HEK293 (cell line): ENCODE measurements around the gene RNF144B.

ENCODE experiments used
- CTCF ChIA-PET: fragments of 350-600 bp; formaldehyde crosslinking; extraction: SDS; loops from one replicate; lab custom pipeline; 2021; ENCODE audit warnings: antibody characterized with exemption; lab: Yijun Ruan, JAX
- POLR2A ChIA-PET: fragments of 300-600 bp; formaldehyde crosslinking; extraction: SDS; loops from one replicate; lab custom pipeline; 2020; ENCODE audit warnings: antibody characterized with exemption, inconsistent platforms; lab: Yijun Ruan, JAX
- H3K27ac ChIP-seq: fragments of 200-500 bp; sonication (Bioruptor generic); 2 replicates; pipeline ENCODE4 v1.5.1; 2014; ENCODE audit warnings: low read depth, low read length, control low read depth, inconsistent platforms; ENCODE audit errors: extremely low read depth
- H3K36me3 ChIP-seq, 2 experiments: fragments of 200-500 bp in 1 of 2; sonication (Bioruptor generic) in 1 of 2; 1 replicate in 1 of 2; 2 replicates in 1 of 2; pipeline ENCODE4 v1.5.1; 2014 to 2017; ENCODE audit warnings: inconsistent platforms in 2 of 2, low read length in 2 of 2; ENCODE audit not compliant: control insufficient read depth in 2 of 2, insufficient read depth in 1 of 2
- H3K4me1 ChIP-seq: fragments of 200-500 bp; sonication (Bioruptor generic); 2 replicates; pipeline ENCODE4 v1.5.1; 2014; ENCODE audit warnings: mild to moderate bottlenecking, low read length, inconsistent platforms; ENCODE audit not compliant: control insufficient read depth, insufficient read depth
- H3K4me3 ChIP-seq: 2 replicates; pipeline ENCODE4 v1.5.1; 2011; ENCODE audit warnings: low read depth, mild to moderate bottlenecking, control low read depth, low read length, moderate library complexity
- H3K9me3 ChIP-seq: fragments of 200-500 bp; sonication (Bioruptor generic); 2 replicates; pipeline ENCODE4 v1.5.1; 2014; ENCODE audit warnings: low read depth, low read length, inconsistent platforms; ENCODE audit not compliant: control insufficient read depth, insufficient read depth
- BCL11B ChIP-seq: fragments of 450-650 bp; formaldehyde crosslinking; IDR thresholded peaks from 2 replicates; pipeline ENCODE4 v1.5.1; 2016; ENCODE audit warnings: low read depth, missing biosample characterization, missing genetic modification characterization
- EGR2 ChIP-seq: fragments of 450-650 bp; formaldehyde crosslinking; IDR thresholded peaks from 2 replicates; pipeline ENCODE4 v1.5.1; 2016; ENCODE audit warnings: low read depth, missing biosample characterization, missing genetic modification characterization
- GFI1B ChIP-seq: fragments of 450-650 bp; formaldehyde crosslinking; IDR thresholded peaks from 2 replicates; pipeline ENCODE4 v1.5.1; 2016; ENCODE audit warnings: missing biosample characterization, missing genetic modification characterization
- GLIS2 ChIP-seq: fragments of 450-650 bp; formaldehyde crosslinking; IDR thresholded peaks from 2 replicates; pipeline ENCODE4 v1.5.1; 2016; ENCODE audit warnings: missing biosample characterization, missing genetic modification characterization
- SCRT2 ChIP-seq: fragments of 450-650 bp; formaldehyde crosslinking; IDR thresholded peaks from 2 replicates; pipeline ENCODE4 v1.5.1; 2016; ENCODE audit warnings: missing biosample characterization, missing genetic modification characterization
- ZBTB1 ChIP-seq: fragments of 450-650 bp; formaldehyde crosslinking; IDR thresholded peaks from 2 replicates; pipeline ENCODE4 v1.5.1; 2016; ENCODE audit warnings: missing biosample characterization, missing genetic modification characterization
- ZFP3 ChIP-seq: fragments of 450-650 bp; formaldehyde crosslinking; IDR thresholded peaks from 2 replicates; pipeline ENCODE4 v1.5.1; 2016; ENCODE audit warnings: low read depth, missing biosample characterization, missing genetic modification characterization
- ZNF133 ChIP-seq: fragments of 450-650 bp; formaldehyde crosslinking; IDR thresholded peaks from 2 replicates; pipeline ENCODE4 v1.5.1; 2016; ENCODE audit warnings: missing biosample characterization, missing genetic modification characterization
- ZNF202 ChIP-seq: fragments of 450-650 bp; formaldehyde crosslinking; IDR thresholded peaks from 2 replicates; pipeline ENCODE4 v1.5.1; 2016; ENCODE audit warnings: missing biosample characterization, missing genetic modification characterization, borderline replicate concordance
- ZNF335 ChIP-seq: fragments of 450-650 bp; formaldehyde crosslinking; conservative IDR thresholded peaks from 2 replicates; pipeline ENCODE4 v1.5.1; 2016; ENCODE audit warnings: missing biosample characterization, missing genetic modification characterization
- ZNF433 ChIP-seq: fragments of 450-650 bp; formaldehyde crosslinking; IDR thresholded peaks from 2 replicates; pipeline ENCODE4 v1.5.1; 2016; ENCODE audit warnings: missing biosample characterization, missing genetic modification characterization, low read depth
- ZNF561 ChIP-seq: fragments of 450-650 bp; IDR thresholded peaks from 2 replicates; pipeline ENCODE4 v1.5.1; 2018; ENCODE audit warnings: missing biosample characterization, missing genetic modification characterization, borderline replicate concordance
- ZNF626 ChIP-seq: fragments of 450-650 bp; sonication (Bioruptor Pico); formaldehyde crosslinking; IDR thresholded peaks from 2 replicates; pipeline ENCODE4 v1.5.1; 2018; ENCODE audit warnings: missing biosample characterization, missing genetic modification characterization, inconsistent platforms
- ZNF791 ChIP-seq: fragments of 450-650 bp; formaldehyde crosslinking; IDR thresholded peaks from 2 replicates; pipeline ENCODE4 v1.5.1; 2016; ENCODE audit warnings: missing biosample characterization, missing genetic modification characterization
- TF ChIP-seq, protein P1 (sequence below): fragments of 450-650 bp; formaldehyde crosslinking; IDR thresholded peaks from 2 replicates; pipeline ENCODE4 v1.5.1; 2016; ENCODE audit warnings: missing biosample characterization, missing genetic modification characterization
- TF ChIP-seq, protein P2 (sequence below): fragments of 450-650 bp; formaldehyde crosslinking; IDR thresholded peaks from 2 replicates; pipeline ENCODE4 v1.5.1; 2016; ENCODE audit warnings: missing biosample characterization, missing genetic modification characterization, borderline replicate concordance
- TF ChIP-seq, protein P3 (sequence below): fragments of 450-650 bp; formaldehyde crosslinking; conservative IDR thresholded peaks from 2 replicates; pipeline ENCODE4 v1.5.1; 2016; ENCODE audit warnings: low read depth, missing biosample characterization, missing genetic modification characterization
- TF ChIP-seq, protein P4 (sequence below): fragments of 450-650 bp; formaldehyde crosslinking; conservative IDR thresholded peaks from 2 replicates; pipeline ENCODE4 v1.5.1; 2016; ENCODE audit warnings: low read depth, missing biosample characterization, missing genetic modification characterization
- TF ChIP-seq, protein P5 (sequence below): fragments of 450-650 bp; formaldehyde crosslinking; IDR thresholded peaks from 2 replicates; pipeline ENCODE4 v1.5.1; 2016; ENCODE audit warnings: missing biosample characterization, missing genetic modification characterization, low read depth

RNF144B gene

DNA sequence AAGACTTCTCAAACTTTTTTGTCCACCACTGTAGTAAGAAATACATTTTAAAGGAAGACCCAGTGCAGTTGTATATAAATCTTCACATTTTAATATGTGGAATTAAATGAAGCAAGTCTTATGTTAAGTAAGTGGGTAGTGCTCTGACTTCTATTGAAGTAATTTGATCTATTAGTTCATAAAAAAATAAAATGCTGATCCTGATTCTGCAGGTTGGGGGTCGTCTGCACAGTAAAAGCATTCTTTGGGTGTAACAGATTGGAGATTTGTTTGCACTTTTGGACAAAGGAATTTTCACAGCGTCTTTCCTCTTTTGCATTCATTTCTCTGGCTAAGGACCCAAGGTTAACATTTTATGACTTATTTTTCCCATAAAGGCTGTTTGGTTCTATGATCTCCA lies 106.8 kb downstream of the RNF144B start:
- no peak overlapping the region for H3K4me3 ChIP-seq
- TF ChIP-seq EGR2 (no peak), ZNF626 (tag by site-specific recombination) (no peak), ZNF335 (tag by site-specific recombination) (no peak), BCL11B (tag by site-specific recombination) (no peak), ZFP3 (tag by site-specific recombination) (no peak), ZNF791 (tag by site-specific recombination) (no peak), ZNF561 (tag by site-specific recombination) (no peak), ZNF202 (tag by site-specific recombination) (no peak), ZNF433 (no peak)
- TF ChIP-seq, protein P1, sequence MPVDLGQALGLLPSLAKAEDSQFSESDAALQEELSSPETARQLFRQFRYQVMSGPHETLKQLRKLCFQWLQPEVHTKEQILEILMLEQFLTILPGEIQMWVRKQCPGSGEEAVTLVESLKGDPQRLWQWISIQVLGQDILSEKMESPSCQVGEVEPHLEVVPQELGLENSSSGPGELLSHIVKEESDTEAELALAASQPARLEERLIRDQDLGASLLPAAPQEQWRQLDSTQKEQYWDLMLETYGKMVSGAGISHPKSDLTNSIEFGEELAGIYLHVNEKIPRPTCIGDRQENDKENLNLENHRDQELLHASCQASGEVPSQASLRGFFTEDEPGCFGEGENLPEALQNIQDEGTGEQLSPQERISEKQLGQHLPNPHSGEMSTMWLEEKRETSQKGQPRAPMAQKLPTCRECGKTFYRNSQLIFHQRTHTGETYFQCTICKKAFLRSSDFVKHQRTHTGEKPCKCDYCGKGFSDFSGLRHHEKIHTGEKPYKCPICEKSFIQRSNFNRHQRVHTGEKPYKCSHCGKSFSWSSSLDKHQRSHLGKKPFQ = no peak
- TF ChIP-seq, all 188 proteins: peak for 0
- ChIA-PET CTCF (interaction anchor here (0.5 to 2.2 kb wide), 2 partner anchors 10 to 170 kb away, joined by 3 to 11 read pairs; no protein-coding TSS in a partner anchor), POLR2A (no interaction called here)
- H3K36me3 ChIP-seq = no peaks in the 10 kb centered on the region
- H3K27ac ChIP-seq = no peak overlapping the region
- no peaks in the 10 kb centered on the region for H3K4me1 ChIP-seq
- no peaks in the 10 kb centered on the region for H3K9me3 ChIP-seq

DNA sequence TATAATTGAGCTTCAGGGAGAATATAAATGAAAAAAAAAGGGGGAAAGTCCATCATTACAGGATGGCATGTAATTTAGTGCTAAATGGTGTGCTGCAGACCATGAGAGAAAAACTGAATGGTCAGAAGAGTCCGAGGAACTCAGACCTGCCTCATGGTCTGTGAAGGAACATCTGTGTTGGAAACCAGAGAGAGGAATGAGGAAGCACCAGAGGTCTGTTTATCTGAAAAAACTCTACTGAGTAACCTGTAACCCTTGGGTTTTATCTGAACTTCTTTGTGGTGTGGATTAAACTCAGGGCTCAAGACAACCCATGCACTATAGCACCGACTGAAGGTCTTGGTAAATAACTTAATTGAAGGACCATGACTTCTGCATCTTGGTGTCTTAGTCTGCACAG lies 108.1 kb downstream of the RNF144B start:
- no peak overlapping the region for H3K4me3 ChIP-seq

DNA sequence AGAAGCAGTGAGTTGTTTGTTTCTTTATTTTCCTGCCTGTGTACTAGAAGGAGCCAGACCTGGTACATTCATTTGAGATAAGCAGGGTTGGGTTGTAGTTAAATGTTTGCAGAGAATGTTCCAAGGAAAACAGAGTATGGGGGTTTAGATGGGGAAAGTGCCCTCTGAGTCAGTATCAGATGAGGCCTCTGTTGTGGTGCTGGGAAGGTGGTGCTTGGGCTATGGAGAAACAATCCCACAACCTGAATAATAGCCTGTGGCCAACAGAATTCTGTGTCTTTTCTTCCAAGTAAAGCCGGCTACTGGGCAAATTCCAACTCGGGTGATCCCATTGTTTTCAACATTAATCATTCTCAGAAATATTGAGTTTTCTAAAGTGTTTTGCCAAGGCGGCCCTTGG lies 109.3 kb downstream of the RNF144B start:
- Histone ChIP-seq H3K9me3 (no peaks in the 10 kb centered on the region), H3K36me3 (no peaks in the 10 kb centered on the region), H3K27ac (no peak overlapping the region), H3K4me1 (no peaks in the 10 kb centered on the region), H3K4me3 (no peak overlapping the region)
- ChIA-PET CTCF (no interaction called here), POLR2A (no interaction called here)
- TF ChIP-seq, protein P2, sequence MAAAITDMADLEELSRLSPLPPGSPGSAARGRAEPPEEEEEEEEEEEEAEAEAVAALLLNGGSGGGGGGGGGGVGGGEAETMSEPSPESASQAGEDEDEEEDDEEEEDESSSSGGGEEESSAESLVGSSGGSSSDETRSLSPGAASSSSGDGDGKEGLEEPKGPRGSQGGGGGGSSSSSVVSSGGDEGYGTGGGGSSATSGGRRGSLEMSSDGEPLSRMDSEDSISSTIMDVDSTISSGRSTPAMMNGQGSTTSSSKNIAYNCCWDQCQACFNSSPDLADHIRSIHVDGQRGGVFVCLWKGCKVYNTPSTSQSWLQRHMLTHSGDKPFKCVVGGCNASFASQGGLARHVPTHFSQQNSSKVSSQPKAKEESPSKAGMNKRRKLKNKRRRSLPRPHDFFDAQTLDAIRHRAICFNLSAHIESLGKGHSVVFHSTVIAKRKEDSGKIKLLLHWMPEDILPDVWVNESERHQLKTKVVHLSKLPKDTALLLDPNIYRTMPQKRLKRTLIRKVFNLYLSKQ (tag by site-specific recombination) = no peak
- TF ChIP-seq, protein P3, sequence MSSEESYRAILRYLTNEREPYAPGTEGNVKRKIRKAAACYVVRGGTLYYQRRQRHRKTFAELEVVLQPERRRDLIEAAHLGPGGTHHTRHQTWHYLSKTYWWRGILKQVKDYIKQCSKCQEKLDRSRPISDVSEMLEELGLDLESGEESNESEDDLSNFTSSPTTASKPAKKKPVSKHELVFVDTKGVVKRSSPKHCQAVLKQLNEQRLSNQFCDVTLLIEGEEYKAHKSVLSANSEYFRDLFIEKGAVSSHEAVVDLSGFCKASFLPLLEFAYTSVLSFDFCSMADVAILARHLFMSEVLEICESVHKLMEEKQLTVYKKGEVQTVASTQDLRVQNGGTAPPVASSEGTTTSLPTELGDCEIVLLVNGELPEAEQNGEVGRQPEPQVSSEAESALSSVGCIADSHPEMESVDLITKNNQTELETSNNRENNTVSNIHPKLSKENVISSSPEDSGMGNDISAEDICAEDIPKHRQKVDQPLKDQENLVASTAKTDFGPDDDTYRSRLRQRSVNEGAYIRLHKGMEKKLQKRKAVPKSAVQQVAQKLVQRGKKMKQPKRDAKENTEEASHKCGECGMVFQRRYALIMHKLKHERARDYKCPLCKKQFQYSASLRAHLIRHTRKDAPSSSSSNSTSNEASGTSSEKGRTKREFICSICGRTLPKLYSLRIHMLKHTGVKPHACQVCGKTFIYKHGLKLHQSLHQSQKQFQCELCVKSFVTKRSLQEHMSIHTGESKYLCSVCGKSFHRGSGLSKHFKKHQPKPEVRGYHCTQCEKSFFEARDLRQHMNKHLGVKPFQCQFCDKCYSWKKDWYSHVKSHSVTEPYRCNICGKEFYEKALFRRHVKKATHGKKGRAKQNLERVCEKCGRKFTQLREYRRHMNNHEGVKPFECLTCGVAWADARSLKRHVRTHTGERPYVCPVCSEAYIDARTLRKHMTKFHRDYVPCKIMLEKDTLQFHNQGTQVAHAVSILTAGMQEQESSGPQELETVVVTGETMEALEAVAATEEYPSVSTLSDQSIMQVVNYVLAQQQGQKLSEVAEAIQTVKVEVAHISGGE = no peak
- TF ChIP-seq SCRT2 (tag by site-specific recombination) (no peak), ZBTB1 (tag by site-specific recombination) (no peak), GFI1B (tag by site-specific recombination) (no peak)
- TF ChIP-seq, protein P4, sequence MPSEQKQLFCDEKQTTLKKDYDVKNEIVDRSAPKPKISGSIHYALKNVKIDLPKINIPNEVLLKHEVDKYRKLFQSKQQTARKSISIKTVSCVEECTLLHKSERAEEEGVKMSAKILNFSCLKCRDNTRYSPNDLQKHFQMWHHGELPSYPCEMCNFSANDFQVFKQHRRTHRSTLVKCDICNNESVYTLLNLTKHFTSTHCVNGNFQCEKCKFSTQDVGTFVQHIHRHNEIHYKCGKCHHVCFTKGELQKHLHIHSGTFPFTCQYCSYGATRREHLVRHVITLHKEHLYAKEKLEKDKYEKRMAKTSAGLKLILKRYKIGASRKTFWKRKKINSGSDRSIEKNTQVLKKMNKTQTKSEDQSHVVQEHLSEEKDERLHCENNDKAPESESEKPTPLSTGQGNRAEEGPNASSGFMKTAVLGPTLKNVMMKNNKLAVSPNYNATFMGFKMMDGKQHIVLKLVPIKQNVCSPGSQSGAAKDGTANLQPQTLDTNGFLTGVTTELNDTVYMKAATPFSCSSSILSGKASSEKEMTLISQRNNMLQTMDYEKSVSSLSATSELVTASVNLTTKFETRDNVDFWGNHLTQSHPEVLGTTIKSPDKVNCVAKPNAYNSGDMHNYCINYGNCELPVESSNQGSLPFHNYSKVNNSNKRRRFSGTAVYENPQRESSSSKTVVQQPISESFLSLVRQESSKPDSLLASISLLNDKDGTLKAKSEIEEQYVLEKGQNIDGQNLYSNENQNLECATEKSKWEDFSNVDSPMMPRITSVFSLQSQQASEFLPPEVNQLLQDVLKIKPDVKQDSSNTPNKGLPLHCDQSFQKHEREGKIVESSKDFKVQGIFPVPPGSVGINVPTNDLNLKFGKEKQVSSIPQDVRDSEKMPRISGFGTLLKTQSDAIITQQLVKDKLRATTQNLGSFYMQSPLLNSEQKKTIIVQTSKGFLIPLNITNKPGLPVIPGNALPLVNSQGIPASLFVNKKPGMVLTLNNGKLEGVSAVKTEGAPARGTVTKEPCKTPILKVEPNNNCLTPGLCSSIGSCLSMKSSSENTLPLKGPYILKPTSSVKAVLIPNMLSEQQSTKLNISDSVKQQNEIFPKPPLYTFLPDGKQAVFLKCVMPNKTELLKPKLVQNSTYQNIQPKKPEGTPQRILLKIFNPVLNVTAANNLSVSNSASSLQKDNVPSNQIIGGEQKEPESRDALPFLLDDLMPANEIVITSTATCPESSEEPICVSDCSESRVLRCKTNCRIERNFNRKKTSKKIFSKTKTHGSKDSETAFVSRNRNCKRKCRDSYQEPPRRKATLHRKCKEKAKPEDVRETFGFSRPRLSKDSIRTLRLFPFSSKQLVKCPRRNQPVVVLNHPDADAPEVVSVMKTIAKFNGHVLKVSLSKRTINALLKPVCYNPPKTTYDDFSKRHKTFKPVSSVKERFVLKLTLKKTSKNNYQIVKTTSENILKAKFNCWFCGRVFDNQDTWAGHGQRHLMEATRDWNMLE (tag by site-specific recombination) = no peak
- TF ChIP-seq, protein P5, sequence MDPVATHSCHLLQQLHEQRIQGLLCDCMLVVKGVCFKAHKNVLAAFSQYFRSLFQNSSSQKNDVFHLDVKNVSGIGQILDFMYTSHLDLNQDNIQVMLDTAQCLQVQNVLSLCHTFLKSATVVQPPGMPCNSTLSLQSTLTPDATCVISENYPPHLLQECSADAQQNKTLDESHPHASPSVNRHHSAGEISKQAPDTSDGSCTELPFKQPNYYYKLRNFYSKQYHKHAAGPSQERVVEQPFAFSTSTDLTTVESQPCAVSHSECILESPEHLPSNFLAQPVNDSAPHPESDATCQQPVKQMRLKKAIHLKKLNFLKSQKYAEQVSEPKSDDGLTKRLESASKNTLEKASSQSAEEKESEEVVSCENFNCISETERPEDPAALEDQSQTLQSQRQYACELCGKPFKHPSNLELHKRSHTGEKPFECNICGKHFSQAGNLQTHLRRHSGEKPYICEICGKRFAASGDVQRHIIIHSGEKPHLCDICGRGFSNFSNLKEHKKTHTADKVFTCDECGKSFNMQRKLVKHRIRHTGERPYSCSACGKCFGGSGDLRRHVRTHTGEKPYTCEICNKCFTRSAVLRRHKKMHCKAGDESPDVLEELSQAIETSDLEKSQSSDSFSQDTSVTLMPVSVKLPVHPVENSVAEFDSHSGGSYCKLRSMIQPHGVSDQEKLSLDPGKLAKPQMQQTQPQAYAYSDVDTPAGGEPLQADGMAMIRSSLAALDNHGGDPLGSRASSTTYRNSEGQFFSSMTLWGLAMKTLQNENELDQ (tag by site-specific recombination) = no peak

More for the DNA sequence above, 108.1 kb downstream of the RNF144B start:
- TF ChIP-seq GLIS2 = no peak
- TF ChIP-seq ZNF133 (tag by site-specific recombination) = no peak
- H3K27ac ChIP-seq = no peak overlapping the region
- POLR2A ChIA-PET = no interaction called here
- no peaks in the 10 kb centered on the region for H3K4me1 ChIP-seq
- CTCF ChIA-PET = interaction anchor here (2.2 kb wide), 1 partner anchor 8 kb away, joined by 11 read pairs; no protein-coding TSS in a partner anchor
- no peaks in the 10 kb centered on the region for H3K36me3 ChIP-seq
- no peaks in the 10 kb centered on the region for H3K9me3 ChIP-seq
